Measurements from ENCODE around the gene TNFRSF6B.

The TNFRSF6B gene

DNA sequence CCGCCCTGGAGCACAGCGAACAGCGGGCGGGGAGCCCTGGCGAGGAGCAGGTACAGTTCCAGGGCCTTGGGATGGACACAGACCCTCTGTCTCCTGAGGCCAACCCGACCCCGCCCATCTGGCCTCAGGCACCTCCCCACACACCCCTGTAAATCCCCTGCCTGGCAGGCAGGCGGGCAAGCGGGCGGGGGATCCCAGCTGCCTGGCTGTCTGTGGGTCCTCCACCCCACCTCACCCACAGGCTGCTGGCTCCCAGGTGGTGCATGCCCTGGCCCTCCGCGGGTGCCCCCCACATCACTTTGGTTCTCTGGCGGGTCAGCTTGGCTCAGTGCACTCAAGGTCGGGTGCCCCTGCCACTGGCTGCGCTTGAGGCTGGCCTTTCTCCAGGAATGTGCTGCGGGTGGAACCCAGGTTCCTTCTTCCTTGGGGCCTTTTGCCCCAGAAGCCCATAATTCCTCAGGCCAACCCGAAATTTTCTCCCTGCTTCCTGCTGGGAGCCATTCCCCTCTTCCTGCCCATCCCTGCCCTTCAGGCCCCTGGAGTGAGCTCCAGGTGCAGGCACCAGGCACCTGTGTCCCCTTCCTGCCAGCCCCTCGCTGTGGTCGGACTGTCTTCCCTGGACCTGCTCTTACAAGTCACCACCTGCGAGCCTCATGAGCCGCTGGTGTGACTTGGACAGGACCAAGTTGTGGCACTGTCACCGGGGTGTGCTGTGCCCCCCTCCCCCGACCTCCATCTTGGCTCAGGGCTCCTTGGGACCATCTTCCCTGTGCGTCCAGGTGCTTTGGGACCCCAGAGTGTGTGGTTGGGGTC is 5.3 kb upstream of the TNFRSF6B start:
- TF ChIP-seq, protein P1, sequence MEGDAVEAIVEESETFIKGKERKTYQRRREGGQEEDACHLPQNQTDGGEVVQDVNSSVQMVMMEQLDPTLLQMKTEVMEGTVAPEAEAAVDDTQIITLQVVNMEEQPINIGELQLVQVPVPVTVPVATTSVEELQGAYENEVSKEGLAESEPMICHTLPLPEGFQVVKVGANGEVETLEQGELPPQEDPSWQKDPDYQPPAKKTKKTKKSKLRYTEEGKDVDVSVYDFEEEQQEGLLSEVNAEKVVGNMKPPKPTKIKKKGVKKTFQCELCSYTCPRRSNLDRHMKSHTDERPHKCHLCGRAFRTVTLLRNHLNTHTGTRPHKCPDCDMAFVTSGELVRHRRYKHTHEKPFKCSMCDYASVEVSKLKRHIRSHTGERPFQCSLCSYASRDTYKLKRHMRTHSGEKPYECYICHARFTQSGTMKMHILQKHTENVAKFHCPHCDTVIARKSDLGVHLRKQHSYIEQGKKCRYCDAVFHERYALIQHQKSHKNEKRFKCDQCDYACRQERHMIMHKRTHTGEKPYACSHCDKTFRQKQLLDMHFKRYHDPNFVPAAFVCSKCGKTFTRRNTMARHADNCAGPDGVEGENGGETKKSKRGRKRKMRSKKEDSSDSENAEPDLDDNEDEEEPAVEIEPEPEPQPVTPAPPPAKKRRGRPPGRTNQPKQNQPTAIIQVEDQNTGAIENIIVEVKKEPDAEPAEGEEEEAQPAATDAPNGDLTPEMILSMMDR (IDR thresholded peaks at IDR 0.05; ENCODE audit: insufficient read depth, low read depth, low read length, missing control alignments), result no peak
- no peak for DNase-seq (ENCODE audit: low read depth)
- H3K4me3 ChIP-seq (ENCODE audit: low read depth, low read length), result no peak overlapping the region

DNA sequence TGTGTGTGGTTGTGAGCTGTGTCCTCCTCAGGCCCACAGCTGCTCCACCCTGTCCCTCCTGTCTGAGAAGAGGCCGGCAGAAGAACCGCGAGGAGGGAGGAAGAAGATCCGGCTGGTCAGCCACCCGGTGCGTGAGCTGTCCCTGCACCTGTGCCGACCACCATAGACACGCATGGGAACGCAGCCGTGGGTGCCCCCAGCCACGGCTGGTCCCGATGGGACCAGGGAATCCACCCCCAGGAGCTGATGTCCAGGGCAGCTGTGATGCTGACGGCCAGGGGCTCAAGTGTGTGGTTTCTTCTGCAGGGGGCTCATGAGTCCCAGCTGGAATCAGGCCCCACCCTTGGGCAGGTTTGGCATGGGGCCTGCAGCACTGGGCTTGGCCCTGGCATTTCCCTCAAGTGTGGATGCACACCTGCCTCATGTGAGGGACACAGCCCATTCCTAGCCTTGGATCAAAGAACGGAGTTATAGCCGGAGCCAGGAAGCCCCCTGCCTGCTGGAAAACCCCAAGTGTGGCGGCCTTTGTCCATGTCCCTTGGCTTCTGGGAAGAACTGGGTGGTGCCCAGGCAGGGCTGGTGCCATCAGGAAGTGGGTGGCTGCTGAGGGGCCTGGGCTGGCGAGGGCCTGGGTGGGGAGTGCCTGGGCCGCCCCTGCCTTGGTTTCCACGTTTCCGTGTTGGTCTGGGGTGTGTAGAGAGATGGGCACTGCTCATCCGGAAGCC is 4.6 kb upstream of the TNFRSF6B start:
- DNase-seq (ENCODE audit: low read depth), result no peak
- H3K4me3 ChIP-seq (ENCODE audit: low read depth, low read length), result no peak overlapping the region
- TF ChIP-seq, protein P1 (IDR thresholded peaks at IDR 0.05; ENCODE audit: insufficient read depth, low read depth, low read length, missing control alignments), result no peak

DNA sequence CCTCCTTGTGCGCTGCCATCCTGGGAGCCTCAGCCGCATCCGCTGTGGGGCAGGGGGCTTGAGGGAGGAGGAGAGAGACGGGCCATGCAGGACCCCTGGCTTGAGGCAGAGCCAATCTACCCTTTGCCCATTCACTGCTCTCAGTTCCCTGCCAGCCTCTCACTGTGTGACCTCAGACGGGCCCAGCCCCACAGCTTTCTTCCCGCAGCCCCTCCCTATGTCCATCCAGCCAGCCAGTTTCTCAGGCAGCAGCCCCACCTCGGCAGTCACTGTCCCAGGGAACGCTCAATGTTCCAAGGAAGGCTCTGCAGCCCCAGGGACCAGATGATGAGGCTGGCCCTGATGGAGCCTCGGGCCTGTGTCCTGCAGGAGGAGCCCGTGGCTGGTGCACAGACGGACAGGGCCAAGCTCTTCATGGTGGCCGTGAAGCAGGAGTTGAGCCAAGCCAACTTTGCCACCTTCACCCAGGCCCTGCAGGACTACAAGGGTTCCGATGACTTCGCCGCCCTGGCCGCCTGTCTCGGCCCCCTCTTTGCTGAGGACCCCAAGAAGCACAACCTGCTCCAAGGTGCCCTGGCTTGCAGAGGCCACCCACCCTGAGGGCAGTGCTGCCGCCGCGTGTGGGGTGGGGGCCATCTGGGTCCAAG is 3.9 kb upstream of the TNFRSF6B start:
- TF ChIP-seq, protein P1 (IDR thresholded peaks at IDR 0.05; ENCODE audit: insufficient read depth, low read depth, low read length, missing control alignments), result no peak
- no peak overlapping the region for H3K4me3 ChIP-seq (ENCODE audit: low read depth, low read length)
- no peak for DNase-seq (ENCODE audit: low read depth)

DNA sequence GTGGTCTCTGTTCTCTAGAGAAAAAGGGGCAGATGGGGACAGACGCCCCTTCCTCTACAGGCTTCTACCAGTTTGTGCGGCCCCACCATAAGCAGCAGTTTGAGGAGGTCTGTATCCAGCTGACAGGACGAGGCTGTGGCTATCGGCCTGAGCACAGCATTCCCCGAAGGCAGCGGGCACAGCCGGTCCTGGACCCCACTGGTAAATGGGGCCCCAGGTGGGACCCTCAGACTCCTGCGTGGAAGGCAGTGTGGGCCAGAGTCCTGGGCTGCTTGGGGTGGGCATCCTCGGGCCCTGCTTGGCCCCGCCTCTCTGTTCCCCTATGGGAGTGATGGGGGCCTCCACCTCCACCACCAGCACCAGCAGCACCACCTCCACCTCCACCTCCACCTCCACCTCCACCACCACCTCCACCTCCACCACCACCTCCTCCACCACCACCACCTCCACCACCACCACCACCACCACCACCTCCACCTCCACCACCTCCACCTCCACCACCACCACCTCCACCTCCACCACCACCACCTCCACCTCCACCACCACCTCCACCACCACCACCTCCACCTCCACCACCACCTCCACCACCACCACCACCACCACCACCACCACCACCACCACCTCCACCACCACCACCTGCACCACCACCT is 3.2 kb upstream of the TNFRSF6B start:
- TF ChIP-seq, protein P1 (IDR thresholded peaks at IDR 0.05; ENCODE audit: insufficient read depth, low read depth, low read length, missing control alignments), result no peak
- H3K4me3 ChIP-seq (ENCODE audit: low read depth, low read length), result no peak overlapping the region
- no peak for DNase-seq (ENCODE audit: low read depth)

DNA sequence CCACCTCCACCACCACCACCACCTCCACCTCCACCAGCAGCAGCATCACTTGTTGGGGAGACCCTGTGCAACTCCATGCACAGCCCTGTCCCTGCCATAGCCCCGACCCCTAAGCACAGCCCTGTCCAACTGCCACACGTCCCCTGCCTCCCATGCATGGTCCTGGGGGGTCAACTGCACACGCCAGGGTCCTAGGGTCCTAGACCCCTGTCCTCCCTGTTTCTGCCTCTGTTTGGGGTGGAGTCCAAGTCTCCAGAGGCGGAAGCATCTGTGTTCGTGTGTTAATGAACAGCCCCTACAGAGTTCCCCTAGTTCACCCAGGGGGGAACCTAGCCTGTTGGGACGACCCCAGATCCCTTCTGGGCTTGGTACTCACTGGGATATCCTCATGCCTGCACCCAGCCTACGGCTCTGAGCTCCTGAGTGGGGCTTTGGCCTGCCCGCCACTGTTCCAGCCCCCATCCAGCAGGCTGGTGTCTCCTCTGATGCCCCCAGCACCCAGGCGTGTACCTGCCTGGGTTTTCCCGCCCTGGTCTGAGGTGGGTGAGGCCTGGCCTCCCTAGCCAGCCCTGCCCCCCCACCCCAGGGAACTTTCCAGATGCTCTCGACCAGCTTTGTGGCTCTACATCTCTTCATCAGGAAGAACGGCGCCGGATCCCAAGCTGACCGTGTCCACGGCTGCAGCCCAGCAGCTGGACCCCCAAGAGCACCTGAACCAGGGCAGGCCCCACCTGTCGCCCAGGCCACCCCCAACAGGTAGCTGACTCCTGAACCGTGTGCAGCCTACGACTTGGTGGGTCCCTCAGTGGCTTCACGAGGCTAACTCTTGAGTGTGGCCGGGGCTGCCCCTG is 2.5 kb upstream of the TNFRSF6B start:
- no peak for DNase-seq (ENCODE audit: low read depth)
- TF ChIP-seq, protein P1 (IDR thresholded peaks at IDR 0.05; ENCODE audit: insufficient read depth, low read depth, low read length, missing control alignments), result no peak
- no peak overlapping the region for H3K4me3 ChIP-seq (ENCODE audit: low read depth, low read length)
